MM.1S (cell line): ENCODE results near the gene ZFHX3.

Experiments used
- DNase-seq: peaks from one replicate; pipeline ENCODE4 v3.0.0-alpha.2; 2015
- H2AFZ ChIP-seq: fragments of 300-600 bp; sonication (generic); 2 replicates; pipeline ENCODE4 v1.6.0; 2016; ENCODE audit warnings: antibody characterized with exemption, low read length
- H3F3A ChIP-seq: fragments of 300-600 bp; sonication (generic); 2 replicates; pipeline ENCODE4 v1.6.1; 2016; ENCODE audit warnings: mild to moderate bottlenecking, antibody characterized with exemption, low read length, moderate library complexity, mixed read lengths; ENCODE audit not compliant: insufficient read depth
- H3K27ac ChIP-seq: fragments of 300-600 bp; sonication (generic); 2 replicates; pipeline ENCODE4 v1.5.1; 2016; ENCODE audit warnings: mild to moderate bottlenecking, low read length
- H3K27me3 ChIP-seq: fragments of 300-600 bp; sonication (generic); replicated peaks from 2 replicates; pipeline ENCODE4 v1.6.0; 2016; ENCODE audit warnings: low read length; ENCODE audit not compliant: insufficient read depth
- H3K36me3 ChIP-seq: fragments of 300-600 bp; sonication (generic); replicated peaks from 2 replicates; pipeline ENCODE4 v1.6.1; 2016; ENCODE audit warnings: mild to moderate bottlenecking, low read length, mixed read lengths; ENCODE audit not compliant: insufficient read depth
- H3K4me1 ChIP-seq: fragments of 300-600 bp; sonication (generic); 2 replicates; pipeline ENCODE4 v1.6.1; 2016; ENCODE audit warnings: low read length, mixed read lengths
- H3K4me2 ChIP-seq: fragments of 300-600 bp; sonication (generic); 2 replicates; pipeline ENCODE4 v1.6.0; 2016; ENCODE audit warnings: low read depth, low read length
- H3K4me3 ChIP-seq: fragments of 300-600 bp; sonication (generic); 2 replicates; pipeline ENCODE4 v1.5.1; 2016; ENCODE audit warnings: low read length, mixed read lengths
- H3K79me2 ChIP-seq: fragments of 300-600 bp; sonication (generic); 2 replicates; pipeline ENCODE4 v1.6.1; 2016; ENCODE audit warnings: mixed run types, low read length, mixed read lengths
- H3K9ac ChIP-seq: fragments of 300-600 bp; sonication (generic); 2 replicates; pipeline ENCODE4 v1.6.1; 2016; ENCODE audit warnings: low read length, mixed read lengths
- H3K9me2 ChIP-seq: fragments of 300-600 bp; sonication (generic); replicated peaks from 2 replicates; pipeline ENCODE4 v1.6.1; 2016; ENCODE audit warnings: mild to moderate bottlenecking, low read length, mixed read lengths; ENCODE audit not compliant: insufficient read depth
- H3K9me3 ChIP-seq: fragments of 300-600 bp; sonication (generic); replicated peaks from 2 replicates; pipeline ENCODE4 v1.6.1; 2016; ENCODE audit warnings: mild to moderate bottlenecking, low read length, mixed read lengths; ENCODE audit not compliant: insufficient read depth
- H4K20me1 ChIP-seq: fragments of 300-600 bp; sonication (generic); 2 replicates; pipeline ENCODE4 v1.6.1; 2016; ENCODE audit warnings: mild to moderate bottlenecking, low read length, moderate library complexity, mixed read lengths; ENCODE audit not compliant: insufficient read depth
- CTCF ChIP-seq: fragments of 300-600 bp; sonication (generic); IDR thresholded peaks from 2 replicates; pipeline ENCODE4 v1.5.1; 2016; ENCODE audit warnings: antibody characterized with exemption, low read length, mixed read lengths
- EZH2 ChIP-seq: fragments of 300-600 bp; sonication (generic); optimal IDR thresholded peaks from 2 replicates; pipeline ENCODE3; 2017; ENCODE audit warnings: low read depth, mild to moderate bottlenecking, antibody characterized with exemption, low read length, mixed read lengths
- EZH2phosphoT487 ChIP-seq: fragments of 300-600 bp; sonication (generic); IDR thresholded peaks from 2 replicates; pipeline ENCODE4 v1.6.1; 2018; ENCODE audit warnings: antibody characterized with exemption, low read length

ZFHX3 gene

GRCh38 chr16:73054498-73054812, 6.5 kb upstream of the ZFHX3 start:
- no peak overlapping the region for H3K4me3 ChIP-seq
- H3K9me3 ChIP-seq: no peaks in the 10 kb centered on the region
- no peaks in the 10 kb centered on the region for H3K9me2 ChIP-seq
- no peaks in the 10 kb centered on the region for H3K27me3 ChIP-seq
- no peaks in the 10 kb centered on the region for H3K36me3 ChIP-seq
- no peaks in the 10 kb centered on the region for H4K20me1 ChIP-seq
- H3F3A ChIP-seq: no peaks in the 10 kb centered on the region
- H3K9ac ChIP-seq: no peak overlapping the region
- no peak overlapping the region for H3K27ac ChIP-seq
- no peak overlapping the region for H2AFZ ChIP-seq
- H3K4me2 ChIP-seq: no peak overlapping the region
- no peaks in the 10 kb centered on the region for H3K4me1 ChIP-seq
- no peak for TF ChIP-seq EZH2
- no peak for TF ChIP-seq CTCF
- no peaks in the 10 kb centered on the region for H3K79me2 ChIP-seq
- no peak for DNase-seq

- Histone ChIP-seq H2AFZ (no peak overlapping the region), H3K9me2 (no peaks in the 10 kb centered on the region), H3K79me2 (no peaks in the 10 kb centered on the region), H3K4me2 (no peak overlapping the region), H3K27ac (no peak overlapping the region), H4K20me1 (no peaks in the 10 kb centered on the region), H3K4me1 (no peaks in the 10 kb centered on the region), H3K9ac (no peak overlapping the region), H3F3A (no peaks in the 10 kb centered on the region), H3K4me3 (no peak overlapping the region), H3K27me3 (no peaks in the 10 kb centered on the region), H3K9me3 (no peaks in the 10 kb centered on the region), H3K36me3 (no peaks in the 10 kb centered on the region)
- DNase-seq: no peak
- TF ChIP-seq EZH2: no peak
- no peak for TF ChIP-seq CTCF
- TF ChIP-seq EZH2phosphoT487: no peak
These were observed 6.2 kb upstream of the ZFHX3 start for GRCh38 chr16:73054125-73054484.

- Histone ChIP-seq H4K20me1 (no peaks in the 10 kb centered on the region), H3F3A (no peaks in the 10 kb centered on the region), H3K4me2 (no peak overlapping the region), H3K4me3 (no peak overlapping the region), H3K79me2 (no peaks in the 10 kb centered on the region), H3K27ac (no peak overlapping the region), H2AFZ (no peak overlapping the region), H3K9me2 (no peaks in the 10 kb centered on the region), H3K27me3 (no peaks in the 10 kb centered on the region), H3K9ac (no peak overlapping the region), H3K9me3 (no peaks in the 10 kb centered on the region), H3K36me3 (no peaks in the 10 kb centered on the region), H3K4me1 (no peaks in the 10 kb centered on the region)
- no peak for DNase-seq
- TF ChIP-seq CTCF (no peak), EZH2 (no peak), EZH2phosphoT487 (no peak)
These were observed 5.6 kb upstream of the ZFHX3 start for GRCh38 chr16:73053364-73054124.
